Measurements from ENCODE around the gene SLC12A5.

Gene SLC12A5

DNA sequence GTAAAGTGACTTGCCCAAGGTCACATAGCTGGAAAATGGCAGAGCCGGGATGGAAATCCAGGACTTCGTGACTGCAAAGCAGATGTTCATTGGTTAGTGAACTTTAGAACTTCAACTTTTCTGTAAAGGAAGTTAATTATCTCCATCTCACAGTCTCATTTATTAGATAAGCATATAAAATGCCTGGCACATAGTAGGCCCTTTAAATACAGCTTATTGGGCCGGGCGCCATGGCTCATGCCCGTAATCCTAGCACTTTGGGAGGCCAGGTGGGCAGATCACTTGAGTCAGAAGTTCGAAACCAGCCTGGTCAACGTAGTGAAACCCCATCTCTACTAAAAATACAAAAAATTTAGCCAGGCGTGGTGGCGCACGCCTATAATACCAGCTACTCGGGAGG lies 22.1 kb upstream of the SLC12A5 start:
- DNase-seq, result no peak

DNA sequence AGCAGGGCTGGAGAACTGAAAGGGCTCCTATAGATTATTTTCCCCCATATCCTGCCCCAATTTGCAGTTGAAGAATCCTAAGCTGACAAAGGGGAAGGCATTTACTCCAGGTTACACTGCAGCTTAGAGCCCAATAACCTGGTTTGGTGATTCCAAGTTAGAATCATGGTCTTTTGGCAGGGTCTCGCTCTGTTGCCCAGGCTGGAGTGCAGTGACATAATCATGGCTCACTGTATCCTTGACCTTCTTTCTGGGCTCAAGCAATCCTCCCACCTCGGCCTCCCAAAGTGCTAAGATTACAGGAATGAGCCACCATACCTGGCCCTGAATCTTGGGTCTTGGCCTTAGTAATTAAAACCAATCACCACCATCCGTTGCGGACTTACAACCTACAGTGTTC lies 21.3 kb upstream of the SLC12A5 start:
- DNase-seq, result no peak

DNA sequence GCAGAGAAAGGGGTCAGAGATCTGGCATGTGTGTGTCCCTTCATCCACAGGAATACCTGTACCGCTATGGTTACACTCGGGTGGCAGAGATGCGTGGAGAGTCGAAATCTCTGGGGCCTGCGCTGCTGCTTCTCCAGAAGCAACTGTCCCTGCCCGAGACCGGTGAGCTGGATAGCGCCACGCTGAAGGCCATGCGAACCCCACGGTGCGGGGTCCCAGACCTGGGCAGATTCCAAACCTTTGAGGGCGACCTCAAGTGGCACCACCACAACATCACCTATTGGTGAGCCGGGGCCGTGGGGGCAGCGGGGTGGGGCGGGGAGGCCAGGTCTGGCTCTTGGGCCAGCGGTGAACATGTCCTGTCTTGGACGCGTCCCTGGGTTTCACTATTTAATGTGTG lies 19.2 kb upstream of the SLC12A5 start:
- DNase-seq, result no peak

DNA sequence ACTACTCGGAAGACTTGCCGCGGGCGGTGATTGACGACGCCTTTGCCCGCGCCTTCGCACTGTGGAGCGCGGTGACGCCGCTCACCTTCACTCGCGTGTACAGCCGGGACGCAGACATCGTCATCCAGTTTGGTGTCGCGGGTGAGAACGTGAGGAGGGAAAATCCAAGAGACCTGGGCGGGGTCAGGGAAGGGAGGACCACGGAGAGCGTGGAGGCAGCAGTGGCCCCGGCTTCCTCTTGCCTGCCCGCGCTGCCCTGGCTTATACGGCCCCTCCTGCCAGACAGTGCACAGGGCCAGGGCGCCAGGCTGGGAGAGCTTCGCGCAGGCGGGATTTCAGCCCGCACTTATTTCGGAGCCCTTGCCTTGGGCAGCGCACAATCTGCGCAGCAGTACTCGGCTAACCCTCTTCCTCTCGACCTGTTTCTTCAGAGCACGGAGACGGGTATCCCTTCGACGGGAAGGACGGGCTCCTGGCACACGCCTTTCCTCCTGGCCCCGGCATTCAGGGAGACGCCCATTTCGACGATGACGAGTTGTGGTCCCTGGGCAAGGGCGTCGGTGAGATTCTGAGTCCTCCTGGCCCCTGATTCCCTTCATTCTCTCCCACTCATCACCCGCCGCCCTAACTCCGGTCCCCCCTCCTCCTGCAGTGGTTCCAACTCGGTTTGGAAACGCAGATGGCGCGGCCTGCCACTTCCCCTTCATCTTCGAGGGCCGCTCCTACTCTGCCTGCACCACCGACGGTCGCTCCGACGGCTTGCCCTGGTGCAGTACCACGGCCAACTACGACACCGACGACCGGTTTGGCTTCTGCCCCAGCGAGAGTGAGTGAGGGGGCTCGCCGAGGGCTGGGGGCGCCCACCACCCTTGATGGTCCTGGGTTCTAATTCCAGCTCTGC lies 18.3 kb upstream of the SLC12A5 start:
- peak; percentile 57 for DNase-seq

DNA sequence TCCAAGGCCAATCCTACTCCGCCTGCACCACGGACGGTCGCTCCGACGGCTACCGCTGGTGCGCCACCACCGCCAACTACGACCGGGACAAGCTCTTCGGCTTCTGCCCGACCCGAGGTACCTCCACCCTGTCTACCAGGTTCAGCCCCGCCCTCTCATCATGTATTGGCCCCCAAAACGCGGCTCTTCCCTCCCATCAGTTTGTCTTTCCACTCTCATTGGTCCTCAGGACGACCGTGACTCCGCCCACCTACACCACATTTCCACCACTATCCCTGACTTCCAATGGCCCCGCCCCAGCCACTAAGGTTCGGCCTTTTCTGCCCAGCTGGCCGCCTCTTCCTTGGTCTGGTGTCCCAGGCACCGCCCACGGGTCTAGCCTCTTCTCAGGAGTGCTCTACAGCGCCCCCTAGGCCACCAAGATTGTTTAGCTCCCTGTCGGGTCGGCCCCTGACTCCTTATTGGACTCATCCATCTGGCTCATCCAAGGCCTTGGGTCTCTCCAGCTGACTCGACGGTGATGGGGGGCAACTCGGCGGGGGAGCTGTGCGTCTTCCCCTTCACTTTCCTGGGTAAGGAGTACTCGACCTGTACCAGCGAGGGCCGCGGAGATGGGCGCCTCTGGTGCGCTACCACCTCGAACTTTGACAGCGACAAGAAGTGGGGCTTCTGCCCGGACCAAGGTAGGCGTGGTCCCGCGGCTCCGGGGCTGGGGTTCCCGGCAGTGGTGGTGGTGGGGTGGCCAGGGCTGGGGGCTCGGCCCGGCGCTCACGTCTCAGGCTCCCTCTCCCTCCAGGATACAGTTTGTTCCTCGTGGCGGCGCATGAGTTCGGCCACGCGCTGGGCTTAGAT lies 17.2 kb upstream of the SLC12A5 start:
- peak; percentile 40 for DNase-seq

DNA sequence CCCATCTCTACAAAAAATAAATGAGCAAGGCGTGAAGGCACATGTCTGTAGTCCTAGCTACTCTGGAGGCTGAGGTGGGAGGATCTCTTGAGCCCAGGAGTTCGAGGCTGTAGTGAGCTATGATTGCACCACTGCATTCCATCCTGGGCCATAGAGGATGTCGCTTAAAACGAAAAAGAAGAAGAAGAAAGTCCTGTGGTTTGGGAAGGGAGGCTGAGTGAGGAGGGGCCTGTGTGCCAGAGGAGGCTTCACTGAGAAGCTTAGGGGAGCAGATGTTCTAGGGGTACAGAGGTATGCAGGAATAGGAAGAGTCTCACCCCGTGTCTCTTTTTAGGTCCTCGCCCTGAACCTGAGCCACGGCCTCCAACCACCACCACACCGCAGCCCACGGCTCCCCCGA lies 16.1 kb upstream of the SLC12A5 start:
- DNase-seq, result no peak

DNA sequence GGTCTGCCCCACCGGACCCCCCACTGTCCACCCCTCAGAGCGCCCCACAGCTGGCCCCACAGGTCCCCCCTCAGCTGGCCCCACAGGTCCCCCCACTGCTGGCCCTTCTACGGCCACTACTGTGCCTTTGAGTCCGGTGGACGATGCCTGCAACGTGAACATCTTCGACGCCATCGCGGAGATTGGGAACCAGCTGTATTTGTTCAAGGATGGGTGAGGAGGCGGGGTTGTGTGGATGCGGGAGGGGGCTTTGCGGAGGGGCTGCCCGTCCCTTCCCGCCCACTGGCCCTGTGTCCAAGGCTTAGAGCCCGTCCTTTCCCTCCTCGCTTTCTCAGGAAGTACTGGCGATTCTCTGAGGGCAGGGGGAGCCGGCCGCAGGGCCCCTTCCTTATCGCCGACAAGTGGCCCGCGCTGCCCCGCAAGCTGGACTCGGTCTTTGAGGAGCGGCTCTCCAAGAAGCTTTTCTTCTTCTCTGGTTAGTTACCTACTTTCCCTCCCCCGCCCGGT lies 15.6 kb upstream of the SLC12A5 start:
- no peak for DNase-seq

DNA sequence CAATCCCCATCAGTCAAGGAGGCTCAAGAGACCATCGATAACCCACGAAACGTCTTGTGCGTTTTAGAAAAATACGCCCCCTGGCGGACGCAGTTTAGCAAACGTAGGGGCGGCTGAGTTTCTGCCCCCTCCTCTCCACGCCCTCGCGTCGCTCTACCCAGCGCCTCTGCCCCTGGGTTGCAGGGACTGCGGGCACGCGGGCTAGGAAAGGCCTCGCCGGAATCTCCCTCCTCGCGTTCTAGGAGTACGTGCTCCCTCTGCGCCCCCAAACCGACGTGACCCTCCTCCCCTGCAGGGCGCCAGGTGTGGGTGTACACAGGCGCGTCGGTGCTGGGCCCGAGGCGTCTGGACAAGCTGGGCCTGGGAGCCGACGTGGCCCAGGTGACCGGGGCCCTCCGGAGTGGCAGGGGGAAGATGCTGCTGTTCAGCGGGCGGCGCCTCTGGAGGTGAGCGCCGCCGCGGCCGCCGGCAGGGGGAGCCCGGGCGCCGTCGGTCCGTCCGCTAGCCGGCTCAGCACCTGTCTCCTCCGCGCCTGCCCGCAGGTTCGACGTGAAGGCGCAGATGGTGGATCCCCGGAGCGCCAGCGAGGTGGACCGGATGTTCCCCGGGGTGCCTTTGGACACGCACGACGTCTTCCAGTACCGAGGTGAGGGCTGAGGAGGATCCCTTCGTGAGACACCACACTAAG lies 15.0 kb upstream of the SLC12A5 start:
- peak; percentile 73 for DNase-seq

DNA sequence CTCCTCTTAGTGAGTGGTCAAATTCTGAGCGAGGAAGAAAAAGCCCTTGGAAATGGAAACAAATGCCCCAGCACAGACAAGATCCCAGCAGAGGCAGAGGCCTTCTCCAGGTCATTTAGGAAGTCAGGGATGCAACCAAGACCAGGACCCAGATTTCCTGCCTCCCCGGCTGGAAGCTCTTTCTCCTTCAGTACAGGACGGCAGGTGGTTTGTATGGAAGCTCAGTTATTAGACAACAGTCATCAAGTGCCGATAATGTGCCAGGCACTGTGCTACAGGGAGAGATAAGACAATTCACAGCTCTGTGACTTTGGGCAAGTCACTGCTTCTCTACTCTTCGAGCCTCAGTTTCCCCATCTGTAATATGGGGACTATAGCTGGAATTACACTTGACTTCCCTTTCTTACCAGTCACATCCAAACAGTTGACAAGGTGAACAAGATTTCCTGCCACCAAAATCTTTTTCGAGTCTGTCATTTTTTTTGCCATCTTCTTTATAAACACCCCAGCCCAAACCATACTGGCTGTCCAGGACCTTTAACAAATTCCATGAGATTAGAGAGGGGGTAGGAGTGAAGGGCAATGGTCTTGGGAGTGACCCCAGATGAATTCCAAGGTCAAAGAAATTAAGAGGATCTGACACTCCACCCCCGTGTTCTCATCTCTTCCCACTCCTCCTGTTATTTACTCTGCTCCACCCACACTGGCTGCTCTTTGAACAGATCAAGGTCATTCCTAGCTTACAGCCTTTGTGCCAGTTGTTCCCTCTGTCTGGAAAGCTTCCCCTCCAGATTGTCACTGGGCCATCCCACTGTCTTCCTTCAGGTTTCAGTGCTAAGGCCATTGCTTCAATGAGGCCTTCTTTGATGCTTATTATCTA lies 14.3 kb upstream of the SLC12A5 start:
- no peak for DNase-seq

DNA sequence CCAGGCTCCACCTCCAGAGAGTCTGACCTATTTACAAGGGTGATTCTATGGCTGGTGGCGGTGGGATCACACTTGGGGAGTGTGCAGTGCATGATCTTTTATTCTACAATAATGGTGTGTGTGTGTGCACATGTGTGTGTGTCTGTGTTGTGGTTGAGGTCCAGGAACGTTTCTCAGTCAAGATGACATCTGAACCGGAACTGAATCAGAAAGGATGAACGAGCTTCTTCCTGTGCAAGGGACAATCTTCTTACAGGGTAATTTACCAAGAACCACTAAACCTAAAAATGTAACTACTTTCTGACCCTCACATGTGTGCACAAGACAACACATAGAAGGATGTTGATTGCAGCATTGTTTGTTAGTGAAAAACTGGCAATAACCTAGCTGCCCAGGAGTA lies 11.7 kb upstream of the SLC12A5 start:
- no peak for DNase-seq

DNA sequence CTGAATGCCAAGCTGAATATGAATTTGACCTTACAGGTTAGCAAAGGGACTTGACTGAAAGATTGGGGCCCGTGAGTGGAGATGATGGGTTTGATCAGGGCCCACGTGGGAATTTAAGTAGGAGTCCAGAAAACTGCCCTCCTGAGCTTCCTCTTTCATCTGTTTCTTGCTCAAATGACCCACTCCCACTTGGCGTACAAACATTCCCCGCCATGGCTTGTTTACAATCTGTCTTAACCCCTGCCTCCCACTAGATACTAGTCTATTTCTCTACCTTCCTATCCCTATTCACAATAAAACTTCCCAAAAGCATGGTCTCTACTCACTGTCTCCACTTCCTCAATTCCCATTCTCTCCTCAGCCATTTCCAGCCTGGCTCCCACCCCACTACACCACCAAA lies 10.9 kb upstream of the SLC12A5 start:
- no peak for DNase-seq

DNA sequence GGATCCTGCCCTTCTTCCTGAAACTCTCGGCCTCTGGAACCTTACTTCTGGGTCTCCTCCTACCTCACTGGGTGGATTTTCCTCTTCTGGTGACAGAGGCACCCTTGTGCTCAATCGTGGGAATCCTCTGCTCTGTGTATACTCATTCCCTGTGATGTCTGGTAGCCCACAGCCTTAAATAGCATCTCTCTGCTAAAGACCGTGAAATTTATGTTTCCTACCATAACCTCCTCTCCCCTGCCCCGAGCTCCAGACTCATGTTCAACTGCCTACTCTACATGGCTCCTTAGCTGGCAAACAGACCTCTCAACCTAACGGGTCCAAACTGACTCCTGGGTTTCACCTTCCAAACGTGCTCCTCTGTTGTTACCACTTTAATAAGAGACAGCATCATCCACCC lies 10.4 kb upstream of the SLC12A5 start:
- no peak for DNase-seq

DNA sequence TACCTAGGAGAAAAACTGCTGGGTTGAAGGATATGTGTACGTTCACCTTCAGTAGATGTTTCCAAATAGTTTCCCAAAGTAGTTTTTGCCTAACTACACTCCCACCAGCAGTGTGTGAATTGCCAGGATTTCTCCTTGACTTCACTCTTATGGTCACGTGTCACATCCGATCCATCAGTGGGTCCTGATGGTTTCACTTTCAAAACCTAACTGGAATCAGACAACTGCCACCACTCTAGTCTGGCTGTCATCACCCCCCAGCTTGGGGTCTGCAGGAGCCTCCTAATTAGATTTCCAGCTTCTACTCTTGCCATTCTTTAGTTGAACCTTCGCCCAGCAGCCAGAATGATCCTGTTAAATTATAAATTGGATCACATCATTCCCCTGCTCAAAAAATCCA lies 8.5 kb upstream of the SLC12A5 start:
- DNase-seq, result no peak

DNA sequence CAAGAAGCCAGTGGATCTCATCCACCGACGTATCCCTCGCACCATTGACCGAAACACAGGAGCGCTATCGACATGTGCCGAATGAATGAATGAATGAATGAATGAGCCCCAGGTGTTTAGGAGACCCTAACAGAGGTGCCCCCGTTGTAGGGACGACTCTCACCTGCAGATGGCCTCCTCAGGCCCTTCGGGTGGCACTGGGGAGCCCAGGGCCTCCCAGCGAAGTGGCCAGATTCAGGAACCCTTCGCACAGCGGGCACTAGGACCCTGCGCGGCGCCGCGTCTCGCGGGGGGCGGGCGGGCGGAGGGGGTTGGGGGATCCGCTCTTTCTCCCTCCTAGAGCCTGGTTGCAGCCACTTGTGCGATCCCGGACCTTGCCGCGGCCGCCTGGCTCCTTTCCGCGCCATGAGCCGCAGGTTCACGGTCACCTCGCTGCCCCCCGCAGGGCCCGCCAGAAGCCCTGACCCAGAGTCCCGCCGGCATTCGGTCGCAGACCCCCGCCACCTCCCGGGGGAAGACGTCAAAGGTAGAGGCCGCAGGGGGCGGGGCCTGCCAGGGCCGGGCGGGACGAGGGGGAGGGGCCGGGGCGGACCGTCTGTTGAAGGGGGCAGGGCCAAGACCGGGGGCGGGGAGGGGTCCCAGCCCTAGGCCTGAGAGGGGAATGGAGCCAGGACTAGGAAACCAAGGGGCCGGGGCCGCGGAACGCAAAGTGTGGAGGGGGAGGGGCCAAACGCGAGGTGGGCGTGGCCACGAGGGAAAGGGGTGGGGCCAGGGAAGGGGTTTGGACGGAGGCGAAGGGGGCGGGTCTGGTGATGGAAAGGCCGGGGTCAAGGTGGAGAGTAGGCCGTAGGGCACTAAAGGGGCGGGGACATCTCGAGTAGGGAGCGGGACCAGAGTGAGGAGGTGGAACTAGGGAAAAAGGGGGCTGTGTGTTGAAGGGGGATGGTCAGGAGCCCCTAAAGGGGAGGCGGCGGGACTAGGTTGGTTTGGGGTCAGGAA lies 7.4 kb upstream of the SLC12A5 start:
- peak; percentile 56 for DNase-seq

DNA sequence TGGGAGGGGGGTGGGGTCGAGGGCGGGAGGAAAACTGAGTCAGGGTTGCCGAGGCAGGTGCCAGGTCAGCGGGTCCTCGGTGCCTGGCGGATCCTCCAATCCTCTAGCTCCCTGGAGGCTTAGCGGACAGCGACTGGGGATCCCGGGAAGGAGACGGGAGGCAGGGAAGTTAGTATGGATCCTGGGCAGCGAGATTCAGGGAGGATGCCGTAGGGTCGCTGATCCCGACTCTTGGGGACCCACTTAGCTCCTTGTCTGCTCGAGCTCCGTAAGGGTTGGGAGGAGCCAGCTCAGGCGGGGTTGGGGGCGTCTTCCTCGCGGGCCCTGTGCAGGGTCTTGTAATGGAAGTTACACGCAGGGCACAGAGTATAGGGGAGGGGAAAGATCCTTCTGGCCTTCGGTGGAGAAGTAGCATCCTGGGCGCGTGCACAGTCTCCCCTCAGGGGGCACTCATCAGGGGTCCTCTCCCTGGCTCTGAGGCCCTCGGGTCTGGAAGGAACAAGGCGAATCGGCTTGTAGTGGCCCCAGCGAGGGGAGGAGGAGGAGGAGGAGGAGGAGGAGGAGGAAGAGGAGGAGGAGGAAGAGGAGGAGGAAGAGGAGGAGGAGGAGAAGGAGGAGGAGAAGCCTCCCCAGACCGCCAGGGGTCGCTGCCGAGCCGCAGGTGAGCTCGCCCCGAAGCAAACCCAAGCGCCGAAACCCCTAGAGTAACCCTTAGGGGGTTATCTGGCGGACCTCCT lies 6.4 kb upstream of the SLC12A5 start:
- peak; percentile 78 for DNase-seq

DNA sequence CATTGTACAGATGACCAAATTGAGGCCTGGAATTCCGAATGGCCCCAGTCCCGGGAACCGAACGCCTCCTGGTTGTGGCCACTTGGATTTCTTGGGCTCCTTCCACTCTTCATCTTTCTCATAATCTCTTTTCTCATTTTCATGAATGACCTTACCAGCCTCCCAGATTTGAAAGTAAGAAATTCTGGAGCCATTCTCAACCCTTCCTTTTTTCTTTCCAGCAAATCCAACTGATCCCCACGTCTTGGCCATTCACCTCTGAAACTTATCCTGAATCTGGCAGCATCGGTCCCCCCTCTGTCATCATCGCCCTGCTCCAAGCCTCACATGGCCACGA lies 5.9 kb upstream of the SLC12A5 start:
- no peak for DNase-seq

DNA sequence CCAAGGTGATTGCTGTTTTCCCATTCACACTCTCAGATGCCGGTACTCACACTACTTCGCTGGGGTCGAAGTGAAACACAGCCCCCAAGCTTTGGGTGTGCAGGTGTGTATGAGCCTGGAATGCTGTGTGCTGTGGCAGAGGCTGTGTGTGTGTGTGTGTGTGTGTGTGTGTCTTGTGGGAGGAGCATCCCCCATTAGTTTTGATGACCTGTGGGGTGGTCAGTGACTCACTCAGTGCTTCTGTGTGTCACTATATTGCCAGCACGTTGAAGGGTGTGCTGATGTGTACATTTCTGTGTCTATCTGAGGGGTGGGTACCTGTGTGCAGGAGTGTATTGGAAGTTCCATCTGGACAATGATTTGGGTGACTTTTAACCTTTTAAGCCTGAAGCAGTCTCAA lies 5.0 kb upstream of the SLC12A5 start:
- DNase-seq, result no peak

DNA sequence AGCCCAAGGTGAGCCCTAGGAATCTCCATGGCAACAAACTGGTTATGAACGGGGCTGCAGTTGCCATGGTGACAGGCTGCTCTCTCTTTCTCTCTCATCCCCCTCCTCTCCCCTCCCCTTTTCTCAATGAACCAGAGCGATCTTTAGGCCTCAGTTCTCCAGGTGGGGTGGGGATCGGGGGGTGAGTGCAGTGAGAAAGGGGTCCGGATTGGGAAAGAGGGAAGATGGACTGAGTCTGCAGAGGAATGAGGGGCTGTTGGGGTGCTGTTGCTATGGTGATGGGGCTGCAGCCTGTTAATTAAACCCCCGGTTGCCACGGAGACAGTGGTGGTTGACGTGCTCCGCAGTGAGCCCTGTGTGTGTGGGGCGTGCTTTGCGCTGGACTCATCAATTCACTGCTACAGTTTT lies 3.6 kb upstream of the SLC12A5 start:
- DNase-seq, result no peak

DNA sequence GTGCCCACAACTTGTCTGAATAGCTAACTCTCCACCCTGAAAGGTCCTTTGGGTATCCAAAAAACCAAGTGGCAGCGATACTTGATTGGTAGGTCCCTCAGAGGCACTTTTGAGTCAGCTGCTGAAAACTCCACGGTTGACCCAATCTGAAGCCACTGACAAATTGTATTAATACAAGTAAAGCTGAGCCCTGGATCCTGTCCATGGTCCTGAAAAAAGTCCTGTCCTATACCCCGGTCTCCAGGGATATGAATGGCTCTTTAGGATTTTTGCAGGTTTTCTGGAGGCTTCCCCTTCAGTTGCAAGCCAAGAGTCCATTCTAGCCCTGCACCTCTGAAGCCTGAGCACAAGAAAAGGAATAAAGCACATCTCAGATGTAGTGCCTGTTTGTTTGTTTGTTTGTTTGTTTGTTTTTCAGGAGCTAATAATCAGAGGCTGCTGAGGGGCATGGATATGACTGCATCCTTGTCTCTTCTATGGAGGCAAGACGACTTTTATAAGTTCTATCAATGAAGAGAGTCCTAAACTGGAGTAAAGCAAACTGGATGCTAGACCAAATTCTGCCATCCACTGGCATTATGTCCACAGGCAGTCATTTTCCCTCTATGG lies 1.7 kb upstream of the SLC12A5 start:
- DNase-seq, result peak; percentile 34

DNA sequence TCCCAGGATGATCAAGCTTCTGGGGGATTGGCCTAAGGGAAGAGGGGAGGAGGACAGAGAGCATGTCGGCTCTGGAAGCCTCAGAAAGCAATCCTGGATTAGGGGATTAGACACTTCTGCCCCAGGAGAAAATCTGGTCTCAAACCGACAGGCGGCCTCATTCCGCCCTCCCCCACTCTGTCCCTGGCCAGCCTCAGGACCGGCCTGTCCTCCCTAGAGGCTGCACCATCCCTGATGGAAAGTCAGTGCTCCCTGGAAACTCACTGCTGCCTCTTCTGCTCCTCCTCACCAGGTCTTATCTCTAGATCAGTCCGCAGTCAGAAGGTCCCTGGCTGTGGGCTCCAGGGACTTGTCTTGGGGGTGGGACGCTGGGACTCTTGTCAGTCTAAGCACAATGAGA lies 905 bp upstream of the SLC12A5 start:
- no peak for DNase-seq
